Measurements from ENCODE around the gene BPIFB2. TPM values are rescaled to one million over a fixed set of nuclear protein-coding genes. Genes with fewer than 3 reads are reported as not detected.

Gene BPIFB2
- polyA plus RNA-seq, 1 donor (not counting 4 experiments of a cell fraction or from before 2014, with no cell fraction given), result not detected

- no peaks in the 10 kb centered on the region for H4K20me1 ChIP-seq (ENCODE audit: control insufficient read depth, extremely low read depth, insufficient read depth, low read length)
- H3K4me2 ChIP-seq (ENCODE audit: control insufficient read depth, extremely low read depth, insufficient read depth, low read depth, low read length), result no peak overlapping the region
- no peaks in the 10 kb centered on the region for H3K36me3 ChIP-seq (ENCODE audit: control insufficient read depth in 2 of 2, extremely low read depth in 1 of 2, insufficient read depth in 2 of 2, low read length in 2 of 2)
- peaks cover 4% of the 10 kb centered on the region for H3K4me1 ChIP-seq (ENCODE audit: control insufficient read depth, extremely low read depth, insufficient read depth, low read length)
- H3K27me3 ChIP-seq (ENCODE audit: control insufficient read depth, extremely low read depth, insufficient read depth, low read length), result no peaks in the 10 kb centered on the region
- H3K4me3 ChIP-seq (ENCODE audit: control insufficient read depth in 2 of 3, extremely low read depth in 1 of 3, insufficient read depth in 2 of 3, low read depth in 1 of 3, low read length in 3 of 3), result no peak overlapping the region
- H3K9ac ChIP-seq (ENCODE audit: control insufficient read depth, extremely low read depth, insufficient read depth, low read length), result no peak overlapping the region
- no peaks in the 10 kb centered on the region for H3K9me3 ChIP-seq (ENCODE audit: control insufficient read depth, low read depth, low read length)
- H3K79me2 ChIP-seq (ENCODE audit: control insufficient read depth, insufficient read depth, low read length), result no peaks in the 10 kb centered on the region
- H3K9me1 ChIP-seq (ENCODE audit: control insufficient read depth, extremely low read depth, insufficient read depth, low read length), result no peaks in the 10 kb centered on the region
- no peak overlapping the region for H3K27ac ChIP-seq (ENCODE audit: control insufficient read depth, insufficient read depth, low read length)
- TF ChIP-seq CTCF (optimal IDR thresholded peaks at IDR 0.05 in 1 of 3, IDR thresholded peaks at IDR 0.05 in 1 of 3, conservative IDR thresholded peaks at IDR 0.05 in 1 of 3; ENCODE audit: extremely low read depth in 1 of 3, insufficient read depth in 2 of 3, low read length in 3 of 3), result no peak
- dilution Hi-C loops (cut with MboI; ENCODE audit: extremely low pct_ligation_motif_present, low sequenced_read_pairs), result no loop called here
- DNase-seq (ENCODE audit: low read depth, low spot score) (no peak), FAIRE-seq (no peak)
- H2AFZ ChIP-seq (ENCODE audit: control insufficient read depth, low read length), result no peak overlapping the region
Observed at GRCh38 chr20:33062825-33063149, 55.3 kb downstream of the BPIFB2 start.

GRCh38 chr20:33063271-33063670 is 55.8 kb downstream of the BPIFB2 start:
- Histone ChIP-seq H3K4me3 (ENCODE audit: control insufficient read depth in 2 of 3, extremely low read depth in 1 of 3, insufficient read depth in 2 of 3, low read depth in 1 of 3, low read length in 3 of 3) (no peak overlapping the region), H3K4me2 (ENCODE audit: control insufficient read depth, extremely low read depth, insufficient read depth, low read depth, low read length) (no peak overlapping the region), H3K9ac (ENCODE audit: control insufficient read depth, extremely low read depth, insufficient read depth, low read length) (no peak overlapping the region), H3K9me3 (ENCODE audit: control insufficient read depth, low read depth, low read length) (no peaks in the 10 kb centered on the region), H3K4me1 (ENCODE audit: control insufficient read depth, extremely low read depth, insufficient read depth, low read length) (peaks cover 4% of the 10 kb centered on the region), H4K20me1 (ENCODE audit: control insufficient read depth, extremely low read depth, insufficient read depth, low read length) (no peaks in the 10 kb centered on the region), H3K36me3 (ENCODE audit: control insufficient read depth in 2 of 2, extremely low read depth in 1 of 2, insufficient read depth in 2 of 2, low read length in 2 of 2) (no peaks in the 10 kb centered on the region), H3K79me2 (ENCODE audit: control insufficient read depth, insufficient read depth, low read length) (no peaks in the 10 kb centered on the region), H3K9me1 (ENCODE audit: control insufficient read depth, extremely low read depth, insufficient read depth, low read length) (no peaks in the 10 kb centered on the region), H3K27ac (ENCODE audit: control insufficient read depth, insufficient read depth, low read length) (no peak overlapping the region), H2AFZ (ENCODE audit: control insufficient read depth, low read length) (no peak overlapping the region), H3K27me3 (ENCODE audit: control insufficient read depth, extremely low read depth, insufficient read depth, low read length) (no peaks in the 10 kb centered on the region)
- dilution Hi-C loops (cut with MboI; ENCODE audit: extremely low pct_ligation_motif_present, low sequenced_read_pairs), result no loop called here
- no peak for FAIRE-seq
- no peak for DNase-seq (ENCODE audit: low read depth, low spot score)
- no peak for TF ChIP-seq EZH2 (IDR thresholded peaks at IDR 0.05; ENCODE audit: low read length)
- TF ChIP-seq CTCF (optimal IDR thresholded peaks at IDR 0.05 in 1 of 3, IDR thresholded peaks at IDR 0.05 in 1 of 3, conservative IDR thresholded peaks at IDR 0.05 in 1 of 3; ENCODE audit: extremely low read depth in 1 of 3, insufficient read depth in 2 of 3, low read length in 3 of 3), result no peak

Measured in keratinocyte (primary cell).